Measurements from ENCODE around the gene SLC25A1. TPM values are rescaled to one million over a fixed set of nuclear protein-coding genes. Genes with fewer than 3 reads are reported as not detected.
A peak's percentile ranks its signal among the peaks of the same experiment; 100 is the strongest.

SLC25A1 gene
- total and polyA plus RNA-seq, 2 of the 8 experiments (the other 6 are each of a cell fraction or from before 2014, with no cell fraction given) = 110 to 148 TPM

GRCh38 chr22:19177164-19178064 lies 1.1 kb downstream of the SLC25A1 start:
- H2BK20ac ChIP-seq (ENCODE audit: low read length) = no peak overlapping the region
- peak overlapping the region; percentile 35 to 87 for H3K4me2 ChIP-seq (ENCODE audit: insufficient read depth in 1 of 2, low read depth in 2 of 2, low read length in 2 of 2)
- H3K27me3 ChIP-seq (replicated peaks in 1 of 4; ENCODE audit: control insufficient read depth in 3 of 4, extremely low read depth in 1 of 4, insufficient read depth in 3 of 4, low read length in 3 of 4) = no peaks in the 10 kb centered on the region
- H3K9ac ChIP-seq (replicated peaks in 1 of 4; ENCODE audit: extremely low read depth in 1 of 4, low read depth in 3 of 4, low read length in 3 of 4) = peak overlapping the region; percentile 10 to 66 (median 57); a peak in 5 of 7 replicates
- ChIA-PET POLR2A (ENCODE audit: partially characterized antibody) (interaction anchor here (0.6 to 3.1 kb wide), 7 partner anchors 7 to 302 kb away, joined by 3 to 11 read pairs (median 5); partner anchors contain the start of genes HIRA, MRPL40 and UFD1), CTCF (ENCODE audit: partially characterized antibody) (interaction anchor here (0.6 to 2.0 kb wide), 4 partner anchors 17 to 47 kb away, joined by 3 to 5 read pairs (median 4); no protein-coding TSS in a partner anchor)
- 53% methylated on average over 38 of the region's 55 CpGs; no CpG with 5 or more reads in 1 of the 2 experiments for WGBS, 2 experiments (ENCODE audit: extremely low coverage in 1 of 2, insufficient coverage in 1 of 2, insufficient read length in 1 of 2, insufficient replicate concordance in 2 of 2, low coverage in 1 of 2, low lambda C conversion rate in 2 of 2, missing lambda C conversion rate in 1 of 2)
- FAIRE-seq (no peak), DNase-seq (ENCODE audit: low read depth in 1 of 2, low spot score in 2 of 2) (no peak)
- H2BK120ac ChIP-seq (replicated peaks; ENCODE audit: low read depth, low read length) = no peak overlapping the region
- H2BK5ac ChIP-seq (ENCODE audit: low read depth, low read length) = peak overlapping the region; percentile 81; the same call in 1 of the 2 replicates
- H2AK5ac ChIP-seq (ENCODE audit: low read depth, low read length) = no peak overlapping the region
- peak overlapping the region; percentile 78; the same call in 1 of the 2 replicates for H3K18ac ChIP-seq (ENCODE audit: extremely low read depth, low read length)
- H4K20me1 ChIP-seq (replicated peaks in 1 of 2; ENCODE audit: control insufficient read depth in 1 of 2, insufficient read depth in 2 of 2, low read length in 2 of 2) = peaks cover 4 to 32% of the 10 kb centered on the region in 2 experiments
- no peak overlapping the region for H3K23ac ChIP-seq (ENCODE audit: insufficient read length)
- peak overlapping the region; percentile 52 to 93 (median 68) for H3K4me3 ChIP-seq (ENCODE audit: extremely low read depth in 1 of 4, insufficient read depth in 2 of 4, low read depth in 3 of 4, low read length in 4 of 4)
- H2BK12ac ChIP-seq (ENCODE audit: low read depth, low read length) = no peak overlapping the region
- no peak overlapping the region for H3K4ac ChIP-seq (replicated peaks; ENCODE audit: insufficient read length, low read depth, low read length)
- no peaks in the 10 kb centered on the region for H3K9me3 ChIP-seq (ENCODE audit: insufficient read depth in 2 of 2, low read depth in 1 of 2, low read length in 1 of 2)
- peaks cover 2 to 23% of the 10 kb centered on the region in 2 experiments; a peak in 3 of 4 replicates for H3K79me2 ChIP-seq (ENCODE audit: control insufficient read depth in 1 of 2, insufficient read depth in 2 of 2, low read length in 2 of 2)
- peaks cover 0 to 43% (median 28%) of the 10 kb centered on the region in 4 experiments; a peak in 6 of 7 replicates for H3K4me1 ChIP-seq (replicated peaks in 1 of 4; ENCODE audit: control insufficient read depth in 3 of 4, insufficient read depth in 4 of 4, low read length in 3 of 4)
- H3K56ac ChIP-seq (replicated peaks; ENCODE audit: insufficient read length, low read depth, low read length) = no peak overlapping the region
- 0 out of 2 replicates have a peak overlapping the region, but pooled peaks have one; percentile 74 for H3K27ac ChIP-seq (ENCODE audit: low read depth, low read length)
- peaks cover 9% of the 10 kb centered on the region for H3K23me2 ChIP-seq (ENCODE audit: low read depth, low read length)
- H4K8ac ChIP-seq (ENCODE audit: extremely low read depth, insufficient read depth, low read length) = peak overlapping the region; percentile 77
- no peak overlapping the region for H2BK15ac ChIP-seq (ENCODE audit: low read length)
- TF ChIP-seq ATF3 (IDR thresholded peaks at IDR 0.05; ENCODE audit: insufficient read depth, low read depth, low read length) (no peak), RBBP5 (IDR thresholded peaks at IDR 0.05; ENCODE audit: borderline replicate concordance, low read depth, low read length) (no peak), NRF1 (IDR thresholded peaks at IDR 0.05; ENCODE audit: low read depth, low read length) (no peak), POLR2AphosphoS5 (IDR thresholded peaks at IDR 0.05; ENCODE audit: low read depth, low read length) (0 out of 2 replicates have a peak, but pooled peaks have one; percentile 12), SIN3A (conservative IDR thresholded peaks at IDR 0.05 in 1 of 2, IDR thresholded peaks at IDR 0.05 in 1 of 2; ENCODE audit: low read depth in 1 of 2, low read length in 2 of 2) (0 out of 4 replicates have a peak, but pooled peaks of 1 of the 2 experiments have one; percentile 10), CREB1 (IDR thresholded peaks at IDR 0.05) (no peak), KDM4A (IDR thresholded peaks at IDR 0.05; ENCODE audit: low read depth, low read length, severe bottlenecking) (no peak)
- no peak overlapping the region for H2AFZ ChIP-seq (ENCODE audit: low read length)
- peaks cover 14% of the 10 kb centered on the region for H3K79me1 ChIP-seq (ENCODE audit: low read depth, low read length)
- H4K91ac ChIP-seq (replicated peaks; ENCODE audit: insufficient read length, low read length) = peak overlapping the region; percentile 83
- H3K14ac ChIP-seq (ENCODE audit: insufficient read length) = no peak overlapping the region
- peaks cover 0 to 9% (median 0%) of the 10 kb centered on the region in 4 experiments; a peak in 2 of 8 replicates for H3K36me3 ChIP-seq (ENCODE audit: control insufficient read depth in 2 of 4, insufficient read depth in 4 of 4, low read length in 3 of 4)
- peak overlapping the region; percentile 6 for H4K5ac ChIP-seq (ENCODE audit: insufficient read length, low read depth, low read length)

All from H1 (cell line).